Measurements from ENCODE around the gene LRWD1.
"Not testable (repeated sequence)": the region's sequence is repeated elsewhere in the genome, so short reads cannot be mapped to it uniquely, and the experiment has no call there.

GRCh38 chr7:102515889-102516288 lies 51.1 kb downstream of the LRWD1 start:
- TF ChIP-seq, protein P1, sequence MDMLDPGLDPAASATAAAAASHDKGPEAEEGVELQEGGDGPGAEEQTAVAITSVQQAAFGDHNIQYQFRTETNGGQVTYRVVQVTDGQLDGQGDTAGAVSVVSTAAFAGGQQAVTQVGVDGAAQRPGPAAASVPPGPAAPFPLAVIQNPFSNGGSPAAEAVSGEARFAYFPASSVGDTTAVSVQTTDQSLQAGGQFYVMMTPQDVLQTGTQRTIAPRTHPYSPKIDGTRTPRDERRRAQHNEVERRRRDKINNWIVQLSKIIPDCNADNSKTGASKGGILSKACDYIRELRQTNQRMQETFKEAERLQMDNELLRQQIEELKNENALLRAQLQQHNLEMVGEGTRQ (IDR thresholded peaks at IDR 0.05; ENCODE audit: low read depth, low read length), result not testable (repeated sequence)
- not testable (repeated sequence) for TF ChIP-seq POLR2A (IDR thresholded peaks at IDR 0.05; ENCODE audit: low read depth, low read length); CEBPB (IDR thresholded peaks at IDR 0.05; ENCODE audit: low read depth, low read length); RAD21 (IDR thresholded peaks at IDR 0.05; ENCODE audit: low read length); MXI1 (IDR thresholded peaks at IDR 0.05; ENCODE audit: borderline replicate concordance, low read depth, low read length); RCOR1 (IDR thresholded peaks at IDR 0.05; ENCODE audit: insufficient replicate concordance, low read length); ELK1 (IDR thresholded peaks at IDR 0.05; ENCODE audit: borderline replicate concordance, low read depth, low read length); NFE2L2 (IDR thresholded peaks at IDR 0.05; ENCODE audit: low read depth, low read length); MAZ (IDR thresholded peaks at IDR 0.05; ENCODE audit: borderline replicate concordance, low read depth, low read length); SMC3 (IDR thresholded peaks at IDR 0.05; ENCODE audit: low read depth, low read length)
- TF ChIP-seq, protein P2, sequence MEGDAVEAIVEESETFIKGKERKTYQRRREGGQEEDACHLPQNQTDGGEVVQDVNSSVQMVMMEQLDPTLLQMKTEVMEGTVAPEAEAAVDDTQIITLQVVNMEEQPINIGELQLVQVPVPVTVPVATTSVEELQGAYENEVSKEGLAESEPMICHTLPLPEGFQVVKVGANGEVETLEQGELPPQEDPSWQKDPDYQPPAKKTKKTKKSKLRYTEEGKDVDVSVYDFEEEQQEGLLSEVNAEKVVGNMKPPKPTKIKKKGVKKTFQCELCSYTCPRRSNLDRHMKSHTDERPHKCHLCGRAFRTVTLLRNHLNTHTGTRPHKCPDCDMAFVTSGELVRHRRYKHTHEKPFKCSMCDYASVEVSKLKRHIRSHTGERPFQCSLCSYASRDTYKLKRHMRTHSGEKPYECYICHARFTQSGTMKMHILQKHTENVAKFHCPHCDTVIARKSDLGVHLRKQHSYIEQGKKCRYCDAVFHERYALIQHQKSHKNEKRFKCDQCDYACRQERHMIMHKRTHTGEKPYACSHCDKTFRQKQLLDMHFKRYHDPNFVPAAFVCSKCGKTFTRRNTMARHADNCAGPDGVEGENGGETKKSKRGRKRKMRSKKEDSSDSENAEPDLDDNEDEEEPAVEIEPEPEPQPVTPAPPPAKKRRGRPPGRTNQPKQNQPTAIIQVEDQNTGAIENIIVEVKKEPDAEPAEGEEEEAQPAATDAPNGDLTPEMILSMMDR (conservative IDR thresholded peaks at IDR 0.05; ENCODE audit: low read depth, low read length), result not testable (repeated sequence)

All from IMR-90 (cell line).